ENCODE data around the gene SMARCD2. TPM values are rescaled to one million over a fixed set of nuclear protein-coding genes. Genes with fewer than 3 reads are reported as not detected.

Gene SMARCD2
- total RNA-seq, 2 experiments from 2014 or later = 102 to 111 TPM

GRCh38 chr17:63819131-63819530 lies 23.4 kb downstream of the SMARCD2 start:
- Histone ChIP-seq H3K9me3 (ENCODE audit: control insufficient read depth in 1 of 2, insufficient read depth in 1 of 2, low read length in 2 of 2) (no peaks in the 10 kb centered on the region), H3K36me3 (ENCODE audit: insufficient read depth, low read length) (peaks cover 94% of the 10 kb centered on the region), H3K4me3 (ENCODE audit: low read length) (no peak overlapping the region), H3K4me1 (ENCODE audit: insufficient read depth, low read length) (peaks cover 8% of the 10 kb centered on the region), H3K27ac (ENCODE audit: low read depth in 1 of 2, low read length in 2 of 2) (no peak overlapping the region), H3K27me3 (ENCODE audit: control insufficient read depth in 1 of 2, insufficient read depth in 2 of 2, low read length in 2 of 2) (no peaks in the 10 kb centered on the region)
- ChIA-PET POLR2A (interaction anchor here (0.9 to 2.5 kb wide), 6 partner anchors 9 to 125 kb away, joined by 3 to 8 read pairs (median 3); partner anchors contain the start of genes CCDC47, DDX42, LIMD2 and STRADA), CTCF (no interaction called here)
- Mint-ChIP-seq H3K36me3 (ENCODE audit: low read depth) (peaks cover 100% of the 10 kb centered on the region), H3K4me3 (no peak overlapping the region), H3K27me3 (no peaks in the 10 kb centered on the region), H3K27ac (no peak overlapping the region), H3K4me1 (ENCODE audit: low read depth) (peaks cover 10% of the 10 kb centered on the region), H3K9me3 (no peaks in the 10 kb centered on the region)
- DNase-seq (no peak), ATAC-seq (ENCODE audit: poor library complexity) (no peak)
- no peak for TF ChIP-seq CTCF (IDR thresholded peaks at IDR 0.05)
- intact Hi-C loops (cut with DNase I, micrococcal nuclease) = no loop called here

GRCh38 chr17:63817736-63818385 lies 24.6 kb downstream of the SMARCD2 start:
- H3K36me3 Mint-ChIP-seq (ENCODE audit: low read depth) = peaks cover 100% of the 10 kb centered on the region
- H3K27me3 Mint-ChIP-seq = no peaks in the 10 kb centered on the region
- no peak for ATAC-seq (ENCODE audit: poor library complexity)
- peaks cover 8% of the 10 kb centered on the region for H3K4me1 ChIP-seq (ENCODE audit: insufficient read depth, low read length)
- peaks cover 7% of the 10 kb centered on the region for H3K4me1 Mint-ChIP-seq (ENCODE audit: low read depth)
- no peak for TF ChIP-seq CTCF (IDR thresholded peaks at IDR 0.05)
- no peak overlapping the region for H3K4me3 Mint-ChIP-seq
- peak overlapping the region; percentile 20 for H3K27ac Mint-ChIP-seq
- ChIA-PET POLR2A (interaction anchor here (0.6 to 1.8 kb wide), 5 partner anchors 8 to 123 kb away, joined by 3 to 6 read pairs (median 3); partner anchors contain the start of gene STRADA), CTCF (no interaction called here)
- no peak overlapping the region for H3K4me3 ChIP-seq (ENCODE audit: low read length)
- no peaks in the 10 kb centered on the region for H3K27me3 ChIP-seq (ENCODE audit: control insufficient read depth in 1 of 2, insufficient read depth in 2 of 2, low read length in 2 of 2)
- no peaks in the 10 kb centered on the region for H3K9me3 ChIP-seq (ENCODE audit: control insufficient read depth in 1 of 2, insufficient read depth in 1 of 2, low read length in 2 of 2)
- intact Hi-C loops (cut with DNase I, micrococcal nuclease) = no loop called here
- no peaks in the 10 kb centered on the region for H3K9me3 Mint-ChIP-seq
- no peak for DNase-seq
- H3K27ac ChIP-seq (ENCODE audit: low read depth in 1 of 2, low read length in 2 of 2) = no peak overlapping the region
- peaks cover 95% of the 10 kb centered on the region for H3K36me3 ChIP-seq (ENCODE audit: insufficient read depth, low read length)

GRCh38 chr17:63816669-63817068 lies 25.8 kb downstream of the SMARCD2 start:
- ChIA-PET CTCF (no interaction called here), POLR2A (interaction anchor here (1.0 to 1.1 kb wide), 2 partner anchors 43 to 76 kb away, joined by 3 to 4 read pairs; partner anchors contain the start of gene CCDC47)
- H3K36me3 Mint-ChIP-seq (ENCODE audit: low read depth) = peaks cover 100% of the 10 kb centered on the region
- DNase-seq (no peak), ATAC-seq (ENCODE audit: poor library complexity) (no peak)
- Histone ChIP-seq H3K36me3 (ENCODE audit: insufficient read depth, low read length) (peaks cover 95% of the 10 kb centered on the region), H3K9me3 (ENCODE audit: control insufficient read depth in 1 of 2, insufficient read depth in 1 of 2, low read length in 2 of 2) (no peaks in the 10 kb centered on the region), H3K4me1 (ENCODE audit: insufficient read depth, low read length) (peaks cover 8% of the 10 kb centered on the region), H3K4me3 (ENCODE audit: low read length) (no peak overlapping the region), H3K27me3 (ENCODE audit: control insufficient read depth in 1 of 2, insufficient read depth in 2 of 2, low read length in 2 of 2) (no peaks in the 10 kb centered on the region), H3K27ac (ENCODE audit: low read depth in 1 of 2, low read length in 2 of 2) (no peak overlapping the region)
- H3K27ac Mint-ChIP-seq = no peak overlapping the region
- intact Hi-C loops (cut with DNase I, micrococcal nuclease) = no loop called here
- no peak overlapping the region for H3K4me3 Mint-ChIP-seq
- no peaks in the 10 kb centered on the region for H3K9me3 Mint-ChIP-seq
- peaks cover under 1% of the 10 kb centered on the region for H3K4me1 Mint-ChIP-seq (ENCODE audit: low read depth)
- H3K27me3 Mint-ChIP-seq = no peaks in the 10 kb centered on the region
- TF ChIP-seq CTCF (IDR thresholded peaks at IDR 0.05) = no peak

All from CD4-positive, alpha-beta T cell (primary cell).